GM12873 (cell line): ENCODE results near the gene RAET1G.

Experiments used
- TF ChIP-seq, protein P1 (sequence below): IDR thresholded peaks from 2 replicates; pipeline ENCODE4 v1.5.1; 2012; ENCODE audit warnings: low read depth, mild to moderate bottlenecking, moderate library complexity, low read length, control low read depth; ENCODE audit not compliant: insufficient read depth; ENCODE audit errors: missing control alignments

Gene RAET1G

DNA sequence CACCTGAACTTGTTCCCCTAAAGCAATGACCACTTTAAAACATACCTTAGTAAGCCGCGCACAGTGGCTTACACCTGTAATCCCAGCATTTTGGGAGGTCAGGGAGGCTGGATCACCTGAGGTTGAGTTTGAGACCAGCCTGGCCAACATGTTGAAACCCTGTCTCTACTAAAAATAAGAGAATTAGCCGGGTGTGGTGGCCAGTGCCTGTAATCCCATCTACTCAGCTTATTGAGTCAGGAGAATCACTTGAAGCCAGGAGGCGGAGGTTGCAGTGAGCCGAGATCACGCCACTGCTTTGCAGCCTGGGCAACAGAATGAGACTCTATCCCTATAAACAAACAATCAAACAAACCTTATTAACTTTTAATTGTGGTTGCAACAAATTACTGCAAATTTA is 23.4 kb downstream of the RAET1G start:
- TF ChIP-seq, protein P1, sequence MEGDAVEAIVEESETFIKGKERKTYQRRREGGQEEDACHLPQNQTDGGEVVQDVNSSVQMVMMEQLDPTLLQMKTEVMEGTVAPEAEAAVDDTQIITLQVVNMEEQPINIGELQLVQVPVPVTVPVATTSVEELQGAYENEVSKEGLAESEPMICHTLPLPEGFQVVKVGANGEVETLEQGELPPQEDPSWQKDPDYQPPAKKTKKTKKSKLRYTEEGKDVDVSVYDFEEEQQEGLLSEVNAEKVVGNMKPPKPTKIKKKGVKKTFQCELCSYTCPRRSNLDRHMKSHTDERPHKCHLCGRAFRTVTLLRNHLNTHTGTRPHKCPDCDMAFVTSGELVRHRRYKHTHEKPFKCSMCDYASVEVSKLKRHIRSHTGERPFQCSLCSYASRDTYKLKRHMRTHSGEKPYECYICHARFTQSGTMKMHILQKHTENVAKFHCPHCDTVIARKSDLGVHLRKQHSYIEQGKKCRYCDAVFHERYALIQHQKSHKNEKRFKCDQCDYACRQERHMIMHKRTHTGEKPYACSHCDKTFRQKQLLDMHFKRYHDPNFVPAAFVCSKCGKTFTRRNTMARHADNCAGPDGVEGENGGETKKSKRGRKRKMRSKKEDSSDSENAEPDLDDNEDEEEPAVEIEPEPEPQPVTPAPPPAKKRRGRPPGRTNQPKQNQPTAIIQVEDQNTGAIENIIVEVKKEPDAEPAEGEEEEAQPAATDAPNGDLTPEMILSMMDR = no peak

DNA sequence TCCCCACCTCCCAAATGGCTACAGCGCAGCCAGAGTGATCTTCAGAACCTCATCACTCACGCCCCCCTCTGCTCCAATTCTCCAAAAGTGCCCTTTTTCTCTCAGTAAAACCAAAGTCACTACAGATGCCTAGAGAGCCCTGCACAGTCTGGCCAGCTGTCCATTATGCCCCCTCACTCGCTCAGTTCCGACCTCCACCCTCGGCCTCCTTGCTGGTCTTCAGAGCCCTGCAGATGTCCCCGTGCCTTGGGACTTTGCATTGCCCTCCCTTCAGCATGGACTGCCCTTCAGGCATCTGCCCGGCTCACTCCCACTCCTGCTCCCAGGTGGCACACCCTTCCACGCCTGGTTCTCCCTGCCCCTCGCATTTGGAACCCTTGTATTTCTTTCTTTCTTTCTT is 24.0 kb downstream of the RAET1G start:
- TF ChIP-seq, protein P1 = no peak

DNA sequence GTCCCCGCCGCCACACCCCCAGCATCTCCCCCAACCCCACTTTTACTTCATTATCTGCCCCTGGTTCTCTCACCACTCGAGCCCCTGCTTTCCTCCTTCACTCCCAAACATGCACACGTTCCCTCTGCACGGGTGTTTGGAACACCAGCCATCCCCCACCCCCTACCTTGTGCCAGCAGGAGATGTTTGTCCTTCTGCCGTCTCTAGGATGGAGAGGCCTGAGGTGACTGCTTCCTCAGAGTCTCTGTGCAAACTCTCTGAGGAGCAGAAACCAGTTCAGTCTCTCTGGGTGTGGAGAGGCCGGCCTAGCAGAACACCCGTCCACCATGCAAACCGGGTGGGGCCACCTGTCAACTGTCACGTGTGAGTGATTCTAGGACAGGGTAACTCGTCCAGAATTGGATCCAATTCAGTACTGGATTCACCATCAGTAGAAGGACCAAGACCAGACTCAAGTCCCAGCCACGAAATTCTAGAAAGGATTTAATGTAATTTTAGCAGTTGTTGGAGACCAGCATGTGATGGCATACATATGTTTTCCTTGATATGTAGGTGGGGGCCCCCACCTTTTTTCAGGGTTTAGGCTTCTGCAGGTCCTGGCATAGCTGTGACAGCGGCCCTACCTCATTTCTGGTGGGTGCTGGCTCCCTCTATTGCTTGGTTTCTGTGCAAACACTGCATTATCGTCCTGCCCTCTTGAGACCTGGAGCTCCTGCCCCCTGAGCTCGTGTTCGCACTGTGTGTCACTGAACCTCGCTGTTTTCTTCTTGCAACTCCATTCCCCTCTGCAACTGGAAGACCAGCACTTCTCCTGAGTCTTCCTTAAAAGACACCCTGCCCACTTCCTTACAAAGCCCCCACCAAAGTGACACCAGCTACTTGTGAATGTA is 24.8 kb downstream of the RAET1G start, which contains the start of gene RAET1E:
TSS of gene RAET1E (minus strand) at position 259 of the 890 bp plus-strand sequence. CDS start 7,212 bp downstream, outside the sequence.
- TF ChIP-seq, protein P1 = peak; percentile 18

DNA sequence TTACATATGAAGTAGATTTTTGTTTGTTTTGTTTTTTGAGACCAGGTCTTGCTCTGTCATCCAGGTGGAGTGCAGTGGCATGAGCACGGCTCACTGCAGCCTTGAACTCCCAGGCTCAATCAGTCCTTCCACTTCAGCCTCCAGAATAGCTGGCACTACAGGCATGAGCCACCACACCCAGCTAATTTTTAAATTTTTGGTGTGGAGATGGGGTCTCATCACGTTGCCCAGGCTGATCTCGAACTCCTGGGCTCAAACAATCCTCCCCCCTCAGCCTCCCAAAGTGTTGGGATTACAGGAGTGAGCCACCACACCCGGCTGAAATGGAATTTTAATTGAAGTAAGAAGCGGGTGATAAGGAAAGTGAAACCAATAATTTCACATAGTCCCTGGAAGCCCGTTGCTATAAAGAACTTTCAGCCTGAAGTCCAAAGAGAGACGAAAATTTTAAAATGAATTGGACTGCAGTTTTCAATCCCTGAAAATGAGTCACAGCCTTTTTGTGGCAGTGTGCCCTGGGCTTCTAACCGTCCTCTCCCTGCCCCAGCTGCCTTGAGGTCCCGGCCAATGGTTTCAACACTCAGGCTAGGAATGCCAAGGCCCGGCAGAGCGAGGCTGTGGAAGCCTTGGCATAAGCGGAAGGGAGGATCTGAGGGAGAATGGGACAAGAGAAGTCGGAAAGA is 25.8 kb downstream of the RAET1G start:
- TF ChIP-seq, protein P1 = no peak

DNA sequence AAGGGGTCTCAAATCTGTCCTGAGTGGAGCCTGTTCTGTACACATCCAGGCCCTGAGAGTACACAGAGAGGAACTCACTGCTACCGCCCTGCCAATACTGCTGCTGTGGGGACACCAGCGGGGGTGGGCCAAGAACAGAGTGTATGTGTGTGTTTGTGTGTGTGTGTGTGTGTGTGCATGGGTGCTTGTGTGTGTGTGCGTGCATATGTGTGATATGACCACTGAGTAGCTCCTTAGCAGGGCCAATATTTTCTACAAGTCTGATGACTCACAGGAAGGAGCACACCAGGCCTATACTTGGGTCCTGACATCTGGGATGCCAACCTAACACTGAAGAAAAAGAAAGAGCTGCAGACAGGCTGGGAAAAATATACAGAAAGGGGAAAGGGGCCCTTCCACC is 26.4 kb downstream of the RAET1G start:
- TF ChIP-seq, protein P1 = no peak

DNA sequence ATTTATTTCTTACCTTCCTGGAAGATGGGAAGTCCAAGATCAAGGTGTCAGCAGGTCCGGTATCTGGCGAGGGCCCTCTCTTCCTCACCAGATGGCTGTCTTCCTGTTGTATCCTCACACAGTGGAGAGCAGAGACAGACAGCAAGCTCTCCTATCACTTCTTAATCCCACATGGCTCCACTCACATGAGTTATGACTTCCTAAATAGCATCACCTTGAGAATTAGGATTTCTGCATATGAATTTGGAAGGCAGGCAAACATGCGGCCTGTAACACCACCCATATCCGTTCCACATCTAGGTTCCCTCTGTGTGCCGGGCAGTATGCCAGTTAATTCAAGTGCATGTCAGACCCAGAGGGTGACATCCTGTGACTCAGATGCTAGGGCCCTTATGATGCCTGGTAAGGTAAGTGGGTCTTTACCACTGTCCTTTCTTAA is 27.1 kb downstream of the RAET1G start:
- TF ChIP-seq, protein P1 = no peak

DNA sequence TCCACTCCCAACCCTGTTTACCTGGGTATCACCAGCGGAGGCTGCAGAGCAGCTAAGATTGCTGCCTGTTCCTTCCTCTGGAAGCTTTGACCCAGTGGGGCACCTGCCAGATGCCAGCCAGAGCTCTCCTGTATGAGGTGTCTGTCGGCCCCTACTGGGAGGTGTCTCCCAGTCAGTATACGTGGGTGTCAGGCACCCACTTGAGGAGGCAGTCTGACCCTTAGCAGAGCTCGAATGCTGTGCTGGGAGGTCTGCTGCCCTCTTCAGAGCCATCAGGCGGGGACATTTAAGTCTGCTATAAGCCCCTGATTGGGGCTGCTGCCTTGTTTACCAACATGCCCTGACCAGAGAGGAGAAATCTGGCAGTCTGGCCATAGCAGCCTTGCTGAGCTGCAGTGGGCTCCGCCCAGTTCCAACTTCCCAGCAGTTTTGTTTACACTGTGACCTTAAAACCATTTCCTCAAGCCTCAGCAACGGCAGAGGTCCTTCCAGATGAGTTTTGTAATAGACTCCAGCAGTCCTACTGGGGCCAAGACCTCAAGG is 27.8 kb downstream of the RAET1G start:
- TF ChIP-seq, protein P1 = no peak
